ENCODE measurements around the gene LRIT3.

LRIT3 gene

DNA sequence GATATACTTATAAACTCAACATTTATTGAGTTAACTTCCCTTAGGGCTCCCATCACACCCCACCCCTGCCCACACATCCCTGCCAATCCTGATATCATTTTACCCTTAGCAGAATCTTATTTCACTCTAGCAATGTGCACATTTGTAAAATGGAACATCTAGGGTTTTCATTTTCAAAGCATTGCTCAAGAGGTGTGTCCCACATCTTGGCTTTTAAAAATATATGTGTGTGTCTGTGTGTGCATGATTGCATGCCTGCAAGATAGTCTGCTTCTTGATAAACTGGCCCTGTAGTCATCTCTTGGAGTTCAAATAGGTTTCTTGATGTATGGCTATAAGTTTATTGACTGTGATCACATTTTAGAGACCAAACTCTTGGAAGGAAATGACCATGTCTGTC, 38.4 kb downstream of the LRIT3 start:
- no peak overlapping the region for H3K27ac ChIP-seq (replicated peaks)
- no peak for DNase-seq (ENCODE audit: low read depth in 1 of 2, low spot score in 1 of 2)
- H3K4me3 ChIP-seq (replicated peaks; ENCODE audit: insufficient read depth, low read length) = no peak overlapping the region
- H3K27me3 ChIP-seq (ENCODE audit: insufficient read depth, poor library complexity, severe bottlenecking) = no peaks in the 10 kb centered on the region
- TF ChIP-seq POLR2AphosphoS5 (IDR thresholded peaks at IDR 0.05; ENCODE audit: low read depth) = no peak
- TF ChIP-seq REST (IDR thresholded peaks at IDR 0.05; ENCODE audit: insufficient replicate concordance, low read depth) = no peak
- TF ChIP-seq, protein P1, sequence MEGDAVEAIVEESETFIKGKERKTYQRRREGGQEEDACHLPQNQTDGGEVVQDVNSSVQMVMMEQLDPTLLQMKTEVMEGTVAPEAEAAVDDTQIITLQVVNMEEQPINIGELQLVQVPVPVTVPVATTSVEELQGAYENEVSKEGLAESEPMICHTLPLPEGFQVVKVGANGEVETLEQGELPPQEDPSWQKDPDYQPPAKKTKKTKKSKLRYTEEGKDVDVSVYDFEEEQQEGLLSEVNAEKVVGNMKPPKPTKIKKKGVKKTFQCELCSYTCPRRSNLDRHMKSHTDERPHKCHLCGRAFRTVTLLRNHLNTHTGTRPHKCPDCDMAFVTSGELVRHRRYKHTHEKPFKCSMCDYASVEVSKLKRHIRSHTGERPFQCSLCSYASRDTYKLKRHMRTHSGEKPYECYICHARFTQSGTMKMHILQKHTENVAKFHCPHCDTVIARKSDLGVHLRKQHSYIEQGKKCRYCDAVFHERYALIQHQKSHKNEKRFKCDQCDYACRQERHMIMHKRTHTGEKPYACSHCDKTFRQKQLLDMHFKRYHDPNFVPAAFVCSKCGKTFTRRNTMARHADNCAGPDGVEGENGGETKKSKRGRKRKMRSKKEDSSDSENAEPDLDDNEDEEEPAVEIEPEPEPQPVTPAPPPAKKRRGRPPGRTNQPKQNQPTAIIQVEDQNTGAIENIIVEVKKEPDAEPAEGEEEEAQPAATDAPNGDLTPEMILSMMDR (IDR thresholded peaks at IDR 0.05; ENCODE audit: insufficient read depth, low read length) = no peak
- TF ChIP-seq SPI1 (IDR thresholded peaks at IDR 0.05; ENCODE audit: borderline replicate concordance, low read depth) = no peak
- no peak for TF ChIP-seq GABPA (IDR thresholded peaks at IDR 0.05; ENCODE audit: low read depth)

- no peaks in the 10 kb centered on the region for H3K27me3 ChIP-seq (ENCODE audit: insufficient read depth, poor library complexity, severe bottlenecking)
- TF ChIP-seq, protein P1 (IDR thresholded peaks at IDR 0.05; ENCODE audit: insufficient read depth, low read length) = no peak
- TF ChIP-seq POLR2AphosphoS5 (IDR thresholded peaks at IDR 0.05; ENCODE audit: low read depth) (no peak), GABPA (IDR thresholded peaks at IDR 0.05; ENCODE audit: low read depth) (no peak), SPI1 (IDR thresholded peaks at IDR 0.05; ENCODE audit: borderline replicate concordance, low read depth) (no peak), REST (IDR thresholded peaks at IDR 0.05; ENCODE audit: insufficient replicate concordance, low read depth) (no peak)
- H3K27ac ChIP-seq (replicated peaks) = no peak overlapping the region
- H3K4me3 ChIP-seq (replicated peaks; ENCODE audit: insufficient read depth, low read length) = no peak overlapping the region
- no peak for DNase-seq (ENCODE audit: low read depth in 1 of 2, low spot score in 1 of 2)
Measured at GRCh38 chr4:109887071-109887470, 39.2 kb downstream of the LRIT3 start.

DNA sequence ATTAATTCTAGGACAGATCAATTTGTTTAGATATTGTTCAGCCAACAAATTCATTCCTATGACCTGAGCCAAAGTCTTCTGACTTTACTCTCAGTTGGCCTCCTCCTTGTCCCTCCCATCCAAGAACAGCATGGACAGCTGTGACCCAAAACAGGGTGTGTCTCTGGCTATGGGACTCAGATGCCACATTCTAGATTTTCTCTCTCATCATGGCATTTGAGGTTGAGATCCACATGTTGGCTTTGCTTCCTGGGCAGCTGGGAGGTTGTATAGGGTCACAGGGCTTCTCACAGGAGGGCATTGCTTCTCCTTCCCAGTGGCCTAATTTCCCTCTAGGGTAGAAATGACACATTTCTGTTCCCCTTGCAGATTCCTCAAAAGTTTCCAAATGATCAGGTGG, 42.2 kb downstream of the LRIT3 start:
- H3K27ac ChIP-seq (replicated peaks) = no peak overlapping the region
- no peak for DNase-seq (ENCODE audit: low read depth in 1 of 2, low spot score in 1 of 2)
- H3K4me3 ChIP-seq (replicated peaks; ENCODE audit: insufficient read depth, low read length) = no peak overlapping the region
- no peaks in the 10 kb centered on the region for H3K27me3 ChIP-seq (ENCODE audit: insufficient read depth, poor library complexity, severe bottlenecking)
- no peak for TF ChIP-seq SPI1 (IDR thresholded peaks at IDR 0.05; ENCODE audit: borderline replicate concordance, low read depth)
- TF ChIP-seq POLR2AphosphoS5 (IDR thresholded peaks at IDR 0.05; ENCODE audit: low read depth) = no peak
- TF ChIP-seq REST (IDR thresholded peaks at IDR 0.05; ENCODE audit: insufficient replicate concordance, low read depth) = no peak
- TF ChIP-seq, protein P1 (IDR thresholded peaks at IDR 0.05; ENCODE audit: insufficient read depth, low read length) = no peak
- TF ChIP-seq GABPA (IDR thresholded peaks at IDR 0.05; ENCODE audit: low read depth) = no peak
